Activated CD4-positive, alpha-beta T cell treated with anti-CD3 and anti-CD28 coated beads, Interleukin-2, amount 10 ng/mL, durations not matched to agents 24 days and 14 days (primary cell): ENCODE measurements around the gene HOXC12. TPM values are rescaled to one million over a fixed set of nuclear protein-coding genes. Genes with fewer than 3 reads are reported as not detected.
A peak's percentile ranks its signal among the peaks of the same experiment; 100 is the strongest.

Source experiments
- DNase-seq: peaks from one replicate; pipeline ENCODE4 v3.0.0; 2022
- H3K27ac Mint-ChIP-seq: one replicate; pipeline ENCODE4 v1.8.0; 2022; ENCODE audit warnings: mild to moderate bottlenecking, mixed read lengths
- H3K27me3 Mint-ChIP-seq: one replicate; pipeline ENCODE4 v1.8.0; 2022; ENCODE audit warnings: mixed read lengths
- H3K36me3 Mint-ChIP-seq: one replicate; pipeline ENCODE4 v1.8.0; 2022; ENCODE audit warnings: low read depth, mild to moderate bottlenecking, mixed read lengths
- H3K4me1 Mint-ChIP-seq: one replicate; pipeline ENCODE4 v1.8.0; 2021; ENCODE audit warnings: mixed read lengths
- H3K4me3 Mint-ChIP-seq: one replicate; pipeline ENCODE4 v1.8.0; 2022; ENCODE audit warnings: mild to moderate bottlenecking, moderate library complexity, mixed read lengths
- H3K9me3 Mint-ChIP-seq: one replicate; pipeline ENCODE4 v1.8.0; 2021; ENCODE audit warnings: mixed read lengths
- intact Hi-C: fragments of 100-400 bp; cut with micrococcal nuclease; formaldehyde crosslinking; loops from one replicate; pipeline ENCODE4 v1.15.1; 2023
- total RNA-seq: library from RNA; stranded (reverse); gene quantifications from 2 replicates; pipeline ENCODE4 v1.2.3, GENCODE V29; 2022

The HOXC12 gene
- total RNA-seq, 1 donor from 2014 or later = not detected

- H3K4me1 Mint-ChIP-seq = peaks cover 13% of the 10 kb centered on the region
- no peak overlapping the region for H3K4me3 Mint-ChIP-seq
- intact Hi-C loops = loop anchor here (2.0 to 10.0 kb wide), 2 partner anchors 13 to 289 kb away; no protein-coding TSS in a partner anchor
- H3K27me3 Mint-ChIP-seq = peaks cover 92% of the 10 kb centered on the region
- peaks cover 2% of the 10 kb centered on the region for H3K36me3 Mint-ChIP-seq
- no peaks in the 10 kb centered on the region for H3K9me3 Mint-ChIP-seq
- no peak overlapping the region for H3K27ac Mint-ChIP-seq
- DNase-seq = no peak
These were observed 28.9 kb downstream of the HOXC12 start for GRCh38 chr12:53983568-53983949.

GRCh38 chr12:53983950-53984572 lies 29.4 kb downstream of the HOXC12 start:
- peaks cover 2% of the 10 kb centered on the region for H3K36me3 Mint-ChIP-seq
- H3K27ac Mint-ChIP-seq = no peak overlapping the region
- H3K4me1 Mint-ChIP-seq = peaks cover 15% of the 10 kb centered on the region
- intact Hi-C loops = loop anchor here (2.0 to 10.0 kb wide), 2 partner anchors 13 to 289 kb away; no protein-coding TSS in a partner anchor
- H3K27me3 Mint-ChIP-seq = peaks cover 92% of the 10 kb centered on the region
- no peak for DNase-seq
- H3K4me3 Mint-ChIP-seq = no peak overlapping the region
- H3K9me3 Mint-ChIP-seq = no peaks in the 10 kb centered on the region

- Mint-ChIP-seq H3K36me3 (peaks cover 2% of the 10 kb centered on the region), H3K27me3 (peaks cover 92% of the 10 kb centered on the region), H3K9me3 (no peaks in the 10 kb centered on the region), H3K4me3 (peak within 1 kb of the TSS; percentile 59), H3K27ac (peak within 1 kb of the TSS; percentile 81), H3K4me1 (peaks cover 24% of the 10 kb centered on the region)
- intact Hi-C loops = loop anchor here (10.0 kb wide), 1 partner anchor 290 kb away; no protein-coding TSS in a partner anchor
- peak; percentile 90 for DNase-seq
These were observed 30.4 kb downstream of the HOXC12 start, which contains the start of gene HOXC10 for GRCh38 chr12:53984901-53985691. HOXC10 (plus strand) TSS chr12:53985146; CDS start chr12:53985260, 114 bp downstream.

GRCh38 chr12:53985692-53985993 lies 30.9 kb downstream of the HOXC12 start:
- peaks cover 92% of the 10 kb centered on the region for H3K27me3 Mint-ChIP-seq
- H3K27ac Mint-ChIP-seq = peak overlapping the region; percentile 39
- peaks cover 24% of the 10 kb centered on the region for H3K4me1 Mint-ChIP-seq
- intact Hi-C loops = loop anchor here (10.0 kb wide), 1 partner anchor 291 kb away; no protein-coding TSS in a partner anchor
- peak overlapping the region; percentile 59 for H3K4me3 Mint-ChIP-seq
- peaks cover 2% of the 10 kb centered on the region for H3K36me3 Mint-ChIP-seq
- DNase-seq = no peak
- H3K9me3 Mint-ChIP-seq = no peaks in the 10 kb centered on the region

- peak overlapping the region; percentile 39 for H3K4me3 Mint-ChIP-seq
- DNase-seq = no peak
These were observed 31.4 kb downstream of the HOXC12 start for GRCh38 chr12:53985994-53986685.

GRCh38 chr12:53986686-53987483 lies 32.2 kb downstream of the HOXC12 start:
- no peaks in the 10 kb centered on the region for H3K9me3 Mint-ChIP-seq
- H3K36me3 Mint-ChIP-seq = peaks cover 2% of the 10 kb centered on the region
- H3K4me1 Mint-ChIP-seq = peaks cover 24% of the 10 kb centered on the region
- no peak overlapping the region for H3K27ac Mint-ChIP-seq
- DNase-seq = no peak
- intact Hi-C loops = loop anchor here (10.0 kb wide), 1 partner anchor 292 kb away; no protein-coding TSS in a partner anchor
- no peak overlapping the region for H3K4me3 Mint-ChIP-seq
- H3K27me3 Mint-ChIP-seq = peaks cover 90% of the 10 kb centered on the region

More at GRCh38 chr12:53985994-53986685, 31.4 kb downstream of the HOXC12 start:
- intact Hi-C loops = loop anchor here (10.0 kb wide), 1 partner anchor 291 kb away; no protein-coding TSS in a partner anchor
- Mint-ChIP-seq H3K27me3 (peaks cover 91% of the 10 kb centered on the region), H3K9me3 (no peaks in the 10 kb centered on the region), H3K36me3 (peaks cover 2% of the 10 kb centered on the region), H3K4me1 (peaks cover 24% of the 10 kb centered on the region), H3K27ac (no peak overlapping the region)

- H3K4me3 Mint-ChIP-seq = no peak overlapping the region
- intact Hi-C loops = loop anchor here (10.0 kb wide), 1 partner anchor 293 kb away; no protein-coding TSS in a partner anchor
- H3K9me3 Mint-ChIP-seq = no peaks in the 10 kb centered on the region
- H3K4me1 Mint-ChIP-seq = peaks cover 24% of the 10 kb centered on the region
- H3K36me3 Mint-ChIP-seq = peaks cover 2% of the 10 kb centered on the region
- peaks cover 91% of the 10 kb centered on the region for H3K27me3 Mint-ChIP-seq
- no peak overlapping the region for H3K27ac Mint-ChIP-seq
- DNase-seq = no peak
These were observed 33.1 kb downstream of the HOXC12 start for GRCh38 chr12:53987787-53988230.

GRCh38 chr12:53988541-53989226 lies 34.0 kb downstream of the HOXC12 start:
- Mint-ChIP-seq H3K9me3 (no peaks in the 10 kb centered on the region), H3K27ac (no peak overlapping the region), H3K27me3 (peaks cover 91% of the 10 kb centered on the region), H3K4me1 (peaks cover 24% of the 10 kb centered on the region), H3K36me3 (peaks cover 2% of the 10 kb centered on the region), H3K4me3 (no peak overlapping the region)
- intact Hi-C loops = loop anchor here (10.0 kb wide), 1 partner anchor 294 kb away; no protein-coding TSS in a partner anchor
- DNase-seq = no peak

GRCh38 chr12:53989227-53990113 lies 34.8 kb downstream of the HOXC12 start:
- peak; percentile 77 for DNase-seq
- intact Hi-C loops = loop anchor here (10.0 kb wide), 2 partner anchors 55 to 295 kb away; partner anchors contain the start of gene HOXC13
- peaks cover 26% of the 10 kb centered on the region for H3K4me1 Mint-ChIP-seq
- H3K27ac Mint-ChIP-seq = no peak overlapping the region
- H3K9me3 Mint-ChIP-seq = no peaks in the 10 kb centered on the region
- peaks cover 5% of the 10 kb centered on the region for H3K36me3 Mint-ChIP-seq
- peaks cover 93% of the 10 kb centered on the region for H3K27me3 Mint-ChIP-seq
- peak overlapping the region; percentile 10 for H3K4me3 Mint-ChIP-seq

- DNase-seq = no peak
- intact Hi-C loops = loop anchor here (10.0 kb wide), 1 partner anchor 56 kb away; the partner anchor contains the start of gene HOXC13
- H3K27ac Mint-ChIP-seq = no peak overlapping the region
- no peak overlapping the region for H3K4me3 Mint-ChIP-seq
- peaks cover 3% of the 10 kb centered on the region for H3K36me3 Mint-ChIP-seq
- peaks cover 24% of the 10 kb centered on the region for H3K4me1 Mint-ChIP-seq
- H3K9me3 Mint-ChIP-seq = no peaks in the 10 kb centered on the region
- peaks cover 90% of the 10 kb centered on the region for H3K27me3 Mint-ChIP-seq
These were observed 35.8 kb downstream of the HOXC12 start for GRCh38 chr12:53990311-53991076.

GRCh38 chr12:53991077-53991460 lies 36.4 kb downstream of the HOXC12 start:
- H3K36me3 Mint-ChIP-seq = peaks cover 3% of the 10 kb centered on the region
- DNase-seq = no peak
- no peak overlapping the region for H3K27ac Mint-ChIP-seq
- intact Hi-C loops = loop anchor here (10.0 kb wide), 1 partner anchor 56 kb away; the partner anchor contains the start of gene HOXC13
- no peak overlapping the region for H3K4me3 Mint-ChIP-seq
- H3K9me3 Mint-ChIP-seq = no peaks in the 10 kb centered on the region
- peaks cover 26% of the 10 kb centered on the region for H3K4me1 Mint-ChIP-seq
- H3K27me3 Mint-ChIP-seq = peaks cover 93% of the 10 kb centered on the region
